HG02759 (cell line): ENCODE data around the gene ANOS1.
"Not testable (repeated sequence)": the region's sequence is repeated elsewhere in the genome, so short reads cannot be mapped to it uniquely, and the experiment has no call there.

Source experiments
- ATAC-seq: cut with Tn5 transposase; IDR thresholded peaks from one replicate; pipeline ENCODE4 v1.9.1; 2021; ENCODE audit warnings: mild to moderate bottlenecking, moderate library complexity; ENCODE audit not compliant: unreplicated experiment

The ANOS1 gene

GRCh38 chrX:8635812-8636211, 96.1 kb downstream of the ANOS1 start:
- ATAC-seq, result no peak

- ATAC-seq, result no peak
These were observed 99.0 kb downstream of the ANOS1 start for GRCh38 chrX:8632924-8633323.

- ATAC-seq, result no peak
These were observed 102.1 kb downstream of the ANOS1 start for GRCh38 chrX:8629871-8630270.

- no peak for ATAC-seq
These were observed 104.1 kb downstream of the ANOS1 start for GRCh38 chrX:8627796-8628195.

DNA sequence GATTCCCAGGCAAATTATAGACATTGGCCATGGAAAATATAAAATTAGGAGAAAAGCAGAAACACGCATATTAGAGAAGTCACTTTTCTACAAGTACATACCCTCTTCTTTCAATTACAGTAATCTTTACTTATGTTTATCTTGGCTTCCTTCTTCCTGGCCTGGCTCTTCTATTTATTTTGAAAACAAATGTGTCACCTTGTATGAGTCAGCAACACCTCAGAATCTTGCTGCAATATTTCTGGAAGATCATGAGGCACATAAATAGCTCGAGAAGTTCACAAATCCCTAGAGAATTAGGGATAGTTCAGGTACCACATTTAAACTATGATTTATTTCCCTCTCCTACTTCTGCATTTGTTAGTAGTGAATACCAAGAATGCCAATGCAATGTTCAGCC, 124.6 kb downstream of the ANOS1 start:
- no peak for ATAC-seq

- no peak for ATAC-seq
These were observed 127.8 kb downstream of the ANOS1 start for GRCh38 chrX:8604131-8604530.

DNA sequence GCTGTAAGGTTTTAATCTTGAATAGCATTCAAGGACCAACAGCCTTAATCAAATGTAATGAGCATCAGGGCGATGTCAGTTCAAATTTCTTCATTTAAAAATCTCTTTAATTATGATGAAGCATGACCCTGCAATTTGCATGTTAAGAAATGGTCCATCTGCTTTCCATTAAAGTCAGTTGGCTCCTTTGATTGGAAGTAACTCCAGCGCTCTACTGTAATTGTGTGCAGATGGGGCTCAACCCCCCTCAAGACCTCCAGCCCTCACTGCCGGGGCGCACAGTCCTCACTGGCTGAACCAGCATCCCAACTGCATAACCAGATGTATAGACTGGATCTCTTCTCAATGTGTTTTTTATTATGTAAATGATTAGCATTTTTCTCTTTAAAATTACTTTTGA, 140.4 kb downstream of the ANOS1 start:
- no peak for ATAC-seq

DNA sequence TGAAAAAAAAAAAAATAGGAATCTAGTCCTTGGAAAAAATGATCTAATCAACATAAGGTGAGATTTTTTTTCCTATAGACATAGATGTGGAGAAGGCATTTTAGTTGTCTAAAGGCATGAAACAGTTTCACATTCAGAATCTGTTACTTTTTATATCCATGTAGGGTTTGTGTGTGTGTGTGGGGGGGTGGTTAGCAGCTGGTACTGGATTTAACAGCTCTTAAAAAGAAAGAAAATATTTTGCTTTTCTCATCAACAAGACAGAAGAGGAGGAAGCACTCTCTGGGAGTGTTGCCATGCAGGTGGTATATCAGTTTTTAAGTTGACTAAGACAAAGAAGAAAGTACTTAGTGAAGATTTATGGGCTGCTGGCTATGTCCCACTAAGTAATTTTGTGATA, 145.0 kb downstream of the ANOS1 start:
- ATAC-seq, result no peak

- no peak for ATAC-seq
These were observed 152.3 kb downstream of the ANOS1 start for GRCh38 chrX:8579602-8580001.

DNA sequence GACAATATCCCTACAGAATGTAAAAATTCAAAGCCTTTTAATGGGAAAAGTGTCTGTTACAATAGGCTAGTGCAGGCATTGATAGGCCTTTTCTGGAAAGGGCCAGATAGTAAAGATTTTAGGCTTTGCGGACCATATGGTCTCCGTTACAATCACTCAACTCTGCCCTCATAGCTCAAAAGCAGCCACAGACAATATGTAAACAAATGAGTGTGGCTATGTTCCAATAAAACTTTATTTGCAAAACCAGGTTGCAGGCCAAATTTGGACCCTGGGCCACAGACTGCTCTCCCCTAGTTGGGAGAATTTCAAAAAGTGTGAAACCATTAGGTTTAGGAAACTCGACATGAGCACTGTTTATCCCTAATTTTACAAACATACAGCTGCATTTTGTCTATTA, 155.1 kb downstream of the ANOS1 start:
- no peak for ATAC-seq

DNA sequence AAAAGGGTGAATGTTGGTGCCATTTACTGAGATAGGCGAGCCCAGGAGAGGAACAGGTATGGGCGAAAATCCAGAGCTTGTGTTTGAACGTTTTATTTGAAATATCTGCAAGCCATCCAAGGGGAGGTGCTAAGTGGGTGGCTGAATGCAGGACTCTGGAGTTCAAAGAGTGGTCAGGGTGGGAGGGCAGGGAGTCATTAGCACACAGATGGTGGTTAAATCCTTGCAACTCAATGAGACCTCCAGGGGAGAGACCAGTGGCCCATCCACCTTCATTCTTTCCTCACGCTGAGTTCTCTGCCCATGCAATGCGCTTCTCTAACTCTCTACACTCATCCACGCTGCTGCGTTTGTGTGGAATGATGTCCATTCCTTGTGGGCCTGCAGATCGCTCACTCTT, 166.2 kb downstream of the ANOS1 start:
- no peak for ATAC-seq

GRCh38 chrX:8548446-8548845, 183.5 kb downstream of the ANOS1 start:
- no peak for ATAC-seq

- ATAC-seq, result no peak
These were observed 185.2 kb downstream of the ANOS1 start for GRCh38 chrX:8546715-8547114.

- no peak for ATAC-seq
These were observed 211.1 kb downstream of the ANOS1 start for GRCh38 chrX:8520791-8521190.

GRCh38 chrX:8520178-8520577, 211.8 kb downstream of the ANOS1 start:
- no peak for ATAC-seq

DNA sequence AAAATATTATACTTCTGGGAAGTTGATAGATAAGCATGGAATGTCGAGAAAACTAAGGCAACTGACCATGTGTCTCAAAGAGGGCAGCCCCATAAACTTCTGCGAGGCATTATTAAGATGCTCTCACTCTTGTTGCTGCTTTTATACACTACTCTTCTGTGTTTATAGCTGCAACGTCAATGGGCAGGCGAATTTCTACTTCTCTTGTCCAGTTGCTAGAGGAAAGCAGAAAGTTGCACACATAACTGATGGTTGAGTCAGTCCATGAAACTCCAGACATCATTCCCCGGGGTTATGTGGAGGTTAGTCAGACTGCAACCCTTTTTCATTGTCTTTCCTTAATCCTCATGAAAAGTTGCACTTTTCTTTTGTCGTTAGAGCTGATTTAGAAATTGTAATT, 227.5 kb downstream of the ANOS1 start:
- no peak for ATAC-seq

DNA sequence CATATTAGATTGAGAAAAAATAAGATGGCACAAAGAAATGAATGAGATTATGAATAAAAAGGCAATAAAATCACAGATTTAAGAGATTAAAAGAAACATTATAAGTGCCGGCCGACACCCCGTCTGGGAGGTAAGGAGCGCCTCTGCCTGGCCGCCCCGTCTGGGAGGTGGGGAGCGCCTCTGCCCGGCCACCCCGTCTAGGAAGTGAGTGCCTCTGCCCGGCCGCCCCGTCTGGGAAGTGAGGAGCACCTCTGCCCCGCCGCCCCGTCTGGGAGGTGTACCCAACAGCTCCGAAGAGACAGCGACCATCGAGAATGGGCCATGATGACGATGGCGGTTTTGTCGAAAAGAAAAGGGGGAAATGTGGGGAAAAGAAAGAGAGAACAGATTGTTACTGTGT, 229.8 kb downstream of the ANOS1 start:
- ATAC-seq, result not testable (repeated sequence)

- ATAC-seq, result no peak
These were observed 231.7 kb downstream of the ANOS1 start for GRCh38 chrX:8500203-8500602.

GRCh38 chrX:8495036-8495435, 236.9 kb downstream of the ANOS1 start:
- ATAC-seq, result not testable (repeated sequence)

DNA sequence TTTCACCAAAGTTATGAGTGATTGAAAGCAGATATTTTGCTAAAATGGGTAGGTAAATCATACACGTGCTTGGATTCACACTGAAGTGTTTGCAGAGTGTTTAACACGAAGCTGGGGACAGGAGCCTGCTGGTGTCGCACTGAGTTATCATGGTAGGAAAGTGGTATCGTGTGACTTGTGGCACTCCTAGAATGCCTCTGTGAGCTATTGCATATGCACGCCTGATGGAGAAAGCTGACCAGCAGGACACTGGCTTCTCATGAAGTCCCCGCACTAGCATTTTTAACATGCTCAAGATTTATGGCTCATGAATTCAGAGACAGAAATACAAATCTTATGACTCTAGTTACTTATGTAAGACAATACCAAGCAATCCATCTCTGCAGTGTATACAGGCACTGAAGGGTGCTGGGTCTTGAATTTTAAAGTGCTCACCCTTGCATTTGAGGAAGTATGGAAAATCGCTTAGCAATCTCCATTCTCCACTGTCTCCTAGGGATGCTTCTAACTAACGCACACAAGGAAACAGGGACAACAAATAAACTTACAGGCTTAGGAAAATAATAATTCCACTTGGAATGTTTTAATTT, 247.5 kb downstream of the ANOS1 start:
- no peak for ATAC-seq
